A673 (cell line): ENCODE measurements around the gene PLCL1. TPM values are rescaled to one million over a fixed set of nuclear protein-coding genes. Genes with fewer than 3 reads are reported as not detected.

Source experiments
- BruUV-seq: library from RNA; stranded (reverse); fragments of 400-500 nt; replicated peaks from 2 replicates; lab custom pipeline; 2021; lab: Mats Ljungman, UMichigan
- CTCF ChIA-PET: fragments of 300-600 bp; sonication (Branson Sonifier 250); formaldehyde crosslinking; loops from one replicate; lab custom pipeline; 2022; ENCODE audit warnings: antibody characterized with exemption; lab: Charles Lee
- POLR2A ChIA-PET: fragments of 300-600 bp; sonication (Branson Sonifier 250); formaldehyde crosslinking; loops from one replicate; lab custom pipeline; 2022; ENCODE audit warnings: antibody characterized with exemption; ENCODE audit not compliant: low non-redundant PET; lab: Charles Lee
- DNase-seq: peaks from one replicate; pipeline ENCODE4 v3.0.0-alpha.2; 2015; ENCODE audit warnings: low spot score
- H3K27ac ChIP-seq: fragments of 200-600 bp; sonication (generic); 2 replicates; pipeline ENCODE4 v1.5.1; 2016; ENCODE audit warnings: mixed run types, low read depth, mild to moderate bottlenecking, mixed read lengths, antibody characterized with exemption, low read length; ENCODE audit not compliant: poor library complexity, severe bottlenecking
- H3K27me3 ChIP-seq: fragments of 200-600 bp; sonication (generic); replicated peaks from 2 replicates; pipeline ENCODE4 v1.6.1; 2017; ENCODE audit warnings: mixed run types, low read depth, mild to moderate bottlenecking, mixed read lengths, antibody characterized with exemption, low read length; ENCODE audit not compliant: insufficient read depth, poor library complexity
- H3K36me3 ChIP-seq: fragments of 200-600 bp; sonication (generic); 2 replicates; pipeline ENCODE4 v1.6.1; 2016; ENCODE audit warnings: mixed run types, mild to moderate bottlenecking, mixed read lengths, antibody characterized with exemption, low read length; ENCODE audit not compliant: insufficient read depth, poor library complexity, severe bottlenecking
- H3K4me1 ChIP-seq: fragments of 200-600 bp; sonication (generic); 2 replicates; pipeline ENCODE4 v1.6.1; 2017; ENCODE audit warnings: mixed run types, mild to moderate bottlenecking, mixed read lengths, antibody characterized with exemption, low read length; ENCODE audit not compliant: insufficient read depth, poor library complexity, severe bottlenecking
- H3K4me3 ChIP-seq: fragments of 200-600 bp; sonication (generic); 2 replicates; pipeline ENCODE4 v1.5.1; 2016; ENCODE audit warnings: low read depth, mixed run types, mild to moderate bottlenecking, mixed read lengths, low read length; ENCODE audit not compliant: poor library complexity, severe bottlenecking
- H3K9me3 ChIP-seq: fragments of 200-600 bp; sonication (generic); 2 replicates; pipeline ENCODE4 v1.6.1; 2016; ENCODE audit warnings: mixed run types, low read depth, mild to moderate bottlenecking, mixed read lengths, antibody characterized with exemption, low read length; ENCODE audit not compliant: poor library complexity, severe bottlenecking
- EZH2 ChIP-seq: fragments of 200-600 bp; sonication (generic); IDR thresholded peaks from 2 replicates; pipeline ENCODE4 v1.6.1; 2017; ENCODE audit warnings: borderline replicate concordance, low read depth, mild to moderate bottlenecking, mixed read lengths, antibody characterized with exemption, low read length; ENCODE audit not compliant: poor library complexity, severe bottlenecking
- intact Hi-C: fragments of 100-400 bp; cut with micrococcal nuclease; formaldehyde crosslinking; loops from one replicate; pipeline ENCODE4 v1.10.0; 2022; ENCODE audit not compliant: unreplicated experiment
- total RNA-seq: library from RNA; stranded (reverse); gene quantifications from 2 replicates; pipeline ENCODE4 v1.2.3, GENCODE V29; 2021
- TF ChIP-seq, protein P1 (sequence below): fragments of 300-800, 200-600 bp; sonication (generic); conservative IDR thresholded peaks from 2 replicates; pipeline ENCODE4 v1.5.1; 2017; ENCODE audit warnings: low read depth, mild to moderate bottlenecking, antibody characterized with exemption, low read length, moderate library complexity, mixed read lengths

The PLCL1 gene
- total RNA-seq, 1 experiment from 2014 or later, result not detected

DNA sequence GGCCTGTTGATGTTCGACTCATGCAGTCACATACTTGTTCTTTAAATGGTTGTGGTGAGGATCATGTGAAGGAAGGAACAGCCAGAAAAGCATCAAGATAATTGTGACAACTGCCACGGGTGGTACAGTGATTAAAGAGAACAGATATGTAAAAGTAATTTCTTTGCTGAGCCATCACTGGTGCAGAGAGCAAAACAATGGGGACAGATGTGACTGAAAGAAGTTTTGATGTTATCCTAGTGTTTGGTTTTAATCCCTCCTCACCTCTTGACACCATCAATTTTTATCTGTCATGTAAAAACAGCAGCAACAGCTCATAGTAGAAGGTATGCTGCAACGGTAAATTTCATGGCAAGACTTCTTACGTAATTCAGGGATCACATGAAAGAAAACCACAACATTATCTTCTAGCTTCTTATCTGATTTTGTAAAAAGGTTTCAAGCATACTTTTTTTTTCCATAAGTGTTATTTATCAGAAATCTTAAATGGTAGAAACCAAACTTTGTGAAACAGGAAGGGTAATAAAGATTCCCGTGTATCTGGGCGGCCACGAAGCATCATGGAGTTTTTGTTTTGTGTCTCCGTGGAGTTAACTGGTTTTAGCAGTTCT lies 65.2 kb downstream of the PLCL1 start:
- no peaks in the 10 kb centered on the region for H3K27me3 ChIP-seq
- ChIA-PET POLR2A (no interaction called here), CTCF (interaction anchor here (0.6 kb wide), 1 partner anchor 1994 kb away, joined by 3 read pairs; no protein-coding TSS in a partner anchor)
- TF ChIP-seq, protein P1, sequence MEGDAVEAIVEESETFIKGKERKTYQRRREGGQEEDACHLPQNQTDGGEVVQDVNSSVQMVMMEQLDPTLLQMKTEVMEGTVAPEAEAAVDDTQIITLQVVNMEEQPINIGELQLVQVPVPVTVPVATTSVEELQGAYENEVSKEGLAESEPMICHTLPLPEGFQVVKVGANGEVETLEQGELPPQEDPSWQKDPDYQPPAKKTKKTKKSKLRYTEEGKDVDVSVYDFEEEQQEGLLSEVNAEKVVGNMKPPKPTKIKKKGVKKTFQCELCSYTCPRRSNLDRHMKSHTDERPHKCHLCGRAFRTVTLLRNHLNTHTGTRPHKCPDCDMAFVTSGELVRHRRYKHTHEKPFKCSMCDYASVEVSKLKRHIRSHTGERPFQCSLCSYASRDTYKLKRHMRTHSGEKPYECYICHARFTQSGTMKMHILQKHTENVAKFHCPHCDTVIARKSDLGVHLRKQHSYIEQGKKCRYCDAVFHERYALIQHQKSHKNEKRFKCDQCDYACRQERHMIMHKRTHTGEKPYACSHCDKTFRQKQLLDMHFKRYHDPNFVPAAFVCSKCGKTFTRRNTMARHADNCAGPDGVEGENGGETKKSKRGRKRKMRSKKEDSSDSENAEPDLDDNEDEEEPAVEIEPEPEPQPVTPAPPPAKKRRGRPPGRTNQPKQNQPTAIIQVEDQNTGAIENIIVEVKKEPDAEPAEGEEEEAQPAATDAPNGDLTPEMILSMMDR, result no peak
- TF ChIP-seq EZH2, result no peak
- DNase-seq, result no peak
- H3K36me3 ChIP-seq, result no peaks in the 10 kb centered on the region
- H3K9me3 ChIP-seq, result no peaks in the 10 kb centered on the region
- no peaks in the 10 kb centered on the region for H3K4me1 ChIP-seq
- intact Hi-C loops, result no loop called here
- no peak overlapping the region for H3K27ac ChIP-seq
- no peak overlapping the region for H3K4me3 ChIP-seq
- BruUV-seq, result no TSS peak

GRCh38 chr2:197870137-197870536 lies 65.7 kb downstream of the PLCL1 start:
- no peak for TF ChIP-seq EZH2
- TF ChIP-seq, protein P1, result no peak
- ChIA-PET CTCF (no interaction called here), POLR2A (no interaction called here)
- Histone ChIP-seq H3K36me3 (no peaks in the 10 kb centered on the region), H3K4me1 (no peaks in the 10 kb centered on the region), H3K27me3 (no peaks in the 10 kb centered on the region), H3K27ac (no peak overlapping the region), H3K9me3 (no peaks in the 10 kb centered on the region), H3K4me3 (no peak overlapping the region)
- intact Hi-C loops, result no loop called here
- no peak for DNase-seq
- BruUV-seq, result no TSS peak

DNA sequence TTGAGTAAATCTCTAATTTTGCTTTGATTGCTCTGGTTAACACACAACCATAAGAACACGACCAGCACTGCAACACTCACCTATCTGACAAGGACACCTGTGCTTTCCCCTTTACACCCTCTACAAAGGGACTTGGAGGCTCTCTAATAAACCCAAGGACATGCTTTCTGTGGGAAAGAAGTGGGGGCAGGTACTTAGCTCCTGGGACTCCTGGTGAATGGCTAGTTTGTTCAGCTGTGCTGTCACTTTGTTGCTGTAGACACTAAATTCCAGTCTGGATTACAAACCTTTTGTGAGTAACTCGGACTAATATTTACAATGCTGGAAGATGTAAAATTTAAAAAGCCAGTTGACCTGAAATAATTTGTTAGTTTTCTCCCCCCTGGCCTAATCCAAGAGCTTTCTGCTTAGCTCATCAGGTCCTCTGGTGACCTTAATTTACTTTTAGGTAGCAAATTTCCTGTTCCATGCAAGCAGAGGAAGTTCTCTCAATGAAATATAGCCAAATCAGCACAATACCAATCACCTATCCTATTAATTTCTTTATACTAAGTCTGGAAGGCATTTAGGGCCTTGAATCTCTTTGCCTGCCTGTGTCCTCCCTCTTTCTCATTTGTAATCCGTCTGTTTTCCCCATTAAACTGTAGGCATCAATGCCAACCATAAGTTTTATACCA lies 67.5 kb downstream of the PLCL1 start:
- H3K9me3 ChIP-seq, result no peaks in the 10 kb centered on the region
- no peak for DNase-seq
- no peak overlapping the region for H3K4me3 ChIP-seq
- H3K4me1 ChIP-seq, result no peaks in the 10 kb centered on the region
- BruUV-seq, result no TSS peak
- H3K36me3 ChIP-seq, result no peaks in the 10 kb centered on the region
- H3K27ac ChIP-seq, result no peak overlapping the region
- H3K27me3 ChIP-seq, result no peaks in the 10 kb centered on the region
- CTCF ChIA-PET, result no interaction called here
- TF ChIP-seq EZH2, result no peak
- TF ChIP-seq, protein P1, result no peak
- POLR2A ChIA-PET, result no interaction called here
- intact Hi-C loops, result no loop called here
